Measurements from ENCODE around the gene AKAP13. TPM values are rescaled to one million over a fixed set of nuclear protein-coding genes. Genes with fewer than 3 reads are reported as not detected.

AKAP13 gene
- total RNA-seq, 4 donors from 2014 or later, result 105 to 167 (median 129) TPM

DNA sequence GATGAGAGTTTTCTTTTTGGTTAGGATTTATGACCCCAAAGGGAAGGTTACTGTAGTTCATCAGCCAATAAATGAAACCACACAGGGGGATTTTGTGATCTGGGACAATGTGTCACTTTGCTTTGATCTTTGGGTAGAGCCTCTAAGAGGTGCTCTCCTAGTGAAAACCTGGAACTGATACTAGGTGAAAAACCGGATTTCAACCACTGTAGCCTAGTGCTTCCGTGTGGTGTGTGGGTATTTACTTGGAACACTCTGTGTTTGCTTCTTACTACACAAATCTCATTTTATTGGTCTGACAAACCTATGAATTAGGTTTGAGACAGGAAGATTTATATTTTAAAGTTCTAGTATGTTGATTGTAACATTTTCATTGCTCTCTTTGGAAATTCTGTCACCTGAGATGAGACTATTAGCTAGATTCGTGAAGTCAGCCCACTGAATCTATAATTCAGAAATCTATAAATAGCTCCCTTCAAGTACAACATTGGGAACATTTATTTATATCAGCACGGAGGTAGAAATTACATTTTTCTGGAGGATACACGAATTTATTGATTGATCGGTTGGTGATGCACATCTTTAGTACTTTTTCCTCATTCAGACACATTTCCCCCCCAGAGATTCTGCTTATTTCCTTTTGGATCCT, 119.8 kb downstream of the AKAP13 start:
- TF ChIP-seq, protein P1, sequence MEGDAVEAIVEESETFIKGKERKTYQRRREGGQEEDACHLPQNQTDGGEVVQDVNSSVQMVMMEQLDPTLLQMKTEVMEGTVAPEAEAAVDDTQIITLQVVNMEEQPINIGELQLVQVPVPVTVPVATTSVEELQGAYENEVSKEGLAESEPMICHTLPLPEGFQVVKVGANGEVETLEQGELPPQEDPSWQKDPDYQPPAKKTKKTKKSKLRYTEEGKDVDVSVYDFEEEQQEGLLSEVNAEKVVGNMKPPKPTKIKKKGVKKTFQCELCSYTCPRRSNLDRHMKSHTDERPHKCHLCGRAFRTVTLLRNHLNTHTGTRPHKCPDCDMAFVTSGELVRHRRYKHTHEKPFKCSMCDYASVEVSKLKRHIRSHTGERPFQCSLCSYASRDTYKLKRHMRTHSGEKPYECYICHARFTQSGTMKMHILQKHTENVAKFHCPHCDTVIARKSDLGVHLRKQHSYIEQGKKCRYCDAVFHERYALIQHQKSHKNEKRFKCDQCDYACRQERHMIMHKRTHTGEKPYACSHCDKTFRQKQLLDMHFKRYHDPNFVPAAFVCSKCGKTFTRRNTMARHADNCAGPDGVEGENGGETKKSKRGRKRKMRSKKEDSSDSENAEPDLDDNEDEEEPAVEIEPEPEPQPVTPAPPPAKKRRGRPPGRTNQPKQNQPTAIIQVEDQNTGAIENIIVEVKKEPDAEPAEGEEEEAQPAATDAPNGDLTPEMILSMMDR (IDR thresholded peaks at IDR 0.05), result no peak
- TF ChIP-seq POLR2A (IDR thresholded peaks at IDR 0.05), result no peak
- H3K4me3 ChIP-seq (ENCODE audit: low read depth, poor library complexity, severe bottlenecking), result no peak overlapping the region
- DNase-seq (ENCODE audit: low spot score in 2 of 2), result no peak
- intact Hi-C loops (cut with DNase I; ENCODE audit: low total_unique reads), result loop anchor here (10.0 kb wide), 1 partner anchor 205 kb away; no protein-coding TSS in a partner anchor
- WGBS, 2 donors, result 71 to 73% methylated on average over 6 of the region's 6 CpGs

DNA sequence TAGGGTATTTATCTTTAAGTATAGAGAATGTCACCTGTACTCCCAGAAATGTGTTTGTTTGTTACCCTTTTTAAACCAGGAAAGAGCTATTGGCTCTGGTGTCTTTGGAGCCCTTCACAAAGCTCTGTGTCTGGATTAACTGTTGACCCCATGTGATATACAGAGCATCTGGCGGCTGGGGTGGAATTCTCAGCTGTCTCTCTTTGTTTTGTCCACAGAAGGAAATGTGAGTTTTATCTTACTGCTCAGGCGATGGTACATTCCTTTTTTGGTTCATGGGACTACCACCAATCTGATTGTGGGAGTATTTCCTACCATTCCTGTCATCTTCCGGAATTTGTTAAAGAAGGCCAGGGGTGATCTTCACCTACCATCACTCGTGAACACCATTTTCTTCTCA, 120.3 kb downstream of the AKAP13 start:
- intact Hi-C loops (cut with DNase I; ENCODE audit: low total_unique reads), result loop anchor here (10.0 kb wide), 1 partner anchor 206 kb away; no protein-coding TSS in a partner anchor
- no peak for DNase-seq (ENCODE audit: low spot score in 2 of 2)
- TF ChIP-seq POLR2A (IDR thresholded peaks at IDR 0.05), result no peak
- TF ChIP-seq, protein P1 (IDR thresholded peaks at IDR 0.05), result no peak
- H3K4me3 ChIP-seq (ENCODE audit: low read depth, poor library complexity, severe bottlenecking), result no peak overlapping the region
- WGBS, 2 donors, result 85 to 88% methylated on average over 4 of the region's 4 CpGs

DNA sequence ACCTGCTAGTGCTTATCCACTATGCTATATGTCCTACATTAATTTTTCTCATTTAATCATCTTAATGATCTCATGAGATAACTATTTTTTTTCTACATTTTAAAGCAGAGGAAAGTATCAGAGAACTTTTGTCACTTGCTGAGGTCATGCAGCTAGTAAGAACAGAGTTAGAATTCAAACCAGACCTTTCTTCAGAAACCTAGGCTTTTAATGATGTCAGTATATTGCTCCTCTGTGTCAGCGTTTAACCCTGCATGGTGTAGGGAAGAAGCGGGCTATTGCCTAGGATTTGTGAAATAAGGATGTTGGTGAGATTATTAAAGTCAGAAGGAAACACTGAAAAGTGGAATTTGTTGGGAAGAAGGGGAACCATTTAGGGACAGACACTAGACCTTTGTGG, 121.2 kb downstream of the AKAP13 start:
- TF ChIP-seq POLR2A (IDR thresholded peaks at IDR 0.05), result no peak
- TF ChIP-seq, protein P1 (IDR thresholded peaks at IDR 0.05), result no peak
- H3K4me3 ChIP-seq (ENCODE audit: low read depth, poor library complexity, severe bottlenecking), result no peak overlapping the region
- 83 to 88% methylated on average over 2 of the region's 2 CpGs for WGBS, 2 donors
- no peak for DNase-seq (ENCODE audit: low spot score in 2 of 2)
- intact Hi-C loops (cut with DNase I; ENCODE audit: low total_unique reads), result loop anchor here (10.0 kb wide), 1 partner anchor 207 kb away; no protein-coding TSS in a partner anchor

DNA sequence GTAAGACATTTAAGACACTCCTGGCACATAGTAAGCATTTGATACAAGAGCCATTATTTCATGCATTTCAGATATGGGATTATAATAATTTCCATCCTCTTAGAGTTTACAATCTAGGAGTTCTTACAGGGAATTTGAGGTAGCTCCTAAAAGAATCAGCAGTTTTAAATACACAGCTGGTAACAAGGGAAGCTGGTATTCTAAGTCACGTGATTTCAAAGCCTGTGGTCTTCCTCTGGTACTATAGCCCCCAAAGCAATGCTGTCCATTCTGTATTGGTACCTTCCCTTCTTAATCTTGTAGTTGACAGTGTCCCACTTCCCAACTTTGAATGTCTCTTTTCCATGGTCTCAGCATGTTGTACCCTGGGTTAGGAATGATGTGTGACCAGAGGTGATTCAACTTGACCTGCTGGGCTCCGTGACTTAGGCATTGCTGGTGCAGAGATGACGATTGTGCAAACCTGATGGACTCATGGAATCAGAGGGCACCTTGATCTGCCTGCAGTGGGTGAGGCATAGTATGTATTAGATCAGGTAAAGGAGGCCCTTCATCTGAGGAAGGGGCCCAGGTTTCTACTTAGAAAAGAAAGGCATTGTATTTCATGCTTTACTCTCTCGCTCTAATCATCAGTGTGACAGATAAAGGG, 122.9 kb downstream of the AKAP13 start:
- intact Hi-C loops (cut with DNase I; ENCODE audit: low total_unique reads), result loop anchor here (10.0 kb wide), 1 partner anchor 208 kb away; no protein-coding TSS in a partner anchor
- no peak for TF ChIP-seq POLR2A (IDR thresholded peaks at IDR 0.05)
- TF ChIP-seq, protein P1 (IDR thresholded peaks at IDR 0.05), result no peak
- 47 to 97% methylated on average over 4 of the region's 4 CpGs for WGBS, 2 donors
- no peak for DNase-seq (ENCODE audit: low spot score in 2 of 2)
- no peak overlapping the region for H3K4me3 ChIP-seq (ENCODE audit: low read depth, poor library complexity, severe bottlenecking)

DNA sequence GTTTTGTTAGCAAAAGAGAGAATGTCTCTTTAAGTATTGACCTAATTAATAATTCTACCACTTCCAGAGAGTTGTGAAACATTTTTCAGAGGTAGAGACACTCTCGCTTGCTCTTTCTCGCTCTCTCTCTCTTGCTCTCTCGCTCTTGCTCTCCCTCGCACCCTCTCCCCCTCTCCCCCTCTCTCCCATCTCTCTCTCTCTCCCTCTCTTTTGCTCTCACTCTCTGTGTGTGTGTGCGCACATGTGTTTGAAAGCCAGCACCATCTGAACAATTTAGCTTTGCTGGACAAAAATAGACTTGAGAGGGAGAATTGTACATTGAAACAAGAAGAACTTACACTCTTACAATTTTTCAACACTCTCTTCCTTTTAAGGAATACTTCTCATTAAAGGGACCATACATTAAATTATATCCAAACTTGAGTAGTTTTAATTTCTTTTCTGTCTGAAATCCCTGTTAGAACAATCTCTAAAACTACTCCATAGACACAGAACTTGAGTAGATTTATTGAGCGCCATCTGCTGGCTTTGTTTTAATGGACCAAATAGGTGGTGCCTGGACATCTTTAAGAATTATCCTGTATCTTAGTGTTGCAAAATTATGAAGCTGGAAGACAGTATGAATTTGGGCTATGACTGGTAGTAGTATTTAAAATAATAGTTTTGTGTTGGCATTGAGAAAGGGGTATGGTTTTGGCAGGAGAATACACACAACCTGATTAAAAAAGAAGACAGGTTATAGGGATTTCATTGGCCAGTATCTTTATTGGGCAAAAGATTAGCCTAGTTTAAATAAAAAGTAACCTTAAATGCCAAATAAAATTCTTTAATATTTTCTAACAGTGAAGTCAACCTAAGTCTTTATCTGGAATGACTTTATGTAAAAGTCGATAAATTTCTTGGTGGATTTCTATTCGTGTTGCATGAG, 124.6 kb downstream of the AKAP13 start:
- peak in 1 of 2 donors; percentile 73 for DNase-seq (ENCODE audit: low spot score in 2 of 2)
- WGBS, 2 donors, result 65% methylated on average over 8 of the region's 8 CpGs
- intact Hi-C loops (cut with DNase I; ENCODE audit: low total_unique reads), result loop anchor here (10.0 kb wide), 1 partner anchor 210 kb away; no protein-coding TSS in a partner anchor

More for the DNA sequence above, 124.6 kb downstream of the AKAP13 start:
- TF ChIP-seq, protein P1 (IDR thresholded peaks at IDR 0.05), result no peak
- no peak for TF ChIP-seq POLR2A (IDR thresholded peaks at IDR 0.05)
- no peak overlapping the region for H3K4me3 ChIP-seq (ENCODE audit: low read depth, poor library complexity, severe bottlenecking)
